ENCODE data around the gene CLCN6.

The CLCN6 gene

DNA sequence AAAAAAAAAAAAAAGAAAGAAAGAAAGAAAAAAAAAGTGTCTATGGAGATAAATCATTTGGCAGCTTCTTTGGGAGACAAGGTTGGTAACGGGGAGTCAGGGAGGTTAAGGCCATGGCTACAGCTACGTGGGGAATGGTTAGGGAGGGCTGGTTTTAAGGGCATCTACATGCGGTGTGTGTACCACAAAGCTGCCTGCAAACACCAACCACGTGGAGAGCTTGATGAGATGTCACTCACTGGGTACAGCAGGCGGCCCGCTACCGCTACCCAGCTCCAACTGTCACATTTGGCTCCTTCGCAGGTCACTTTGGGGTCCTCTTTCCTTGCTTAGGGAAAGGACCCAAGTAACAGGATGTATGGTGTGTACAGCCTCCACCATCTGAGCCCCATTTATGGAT, 48.5 kb downstream of the CLCN6 start:
- no peak for DNase-seq (ENCODE audit: low spot score)

DNA sequence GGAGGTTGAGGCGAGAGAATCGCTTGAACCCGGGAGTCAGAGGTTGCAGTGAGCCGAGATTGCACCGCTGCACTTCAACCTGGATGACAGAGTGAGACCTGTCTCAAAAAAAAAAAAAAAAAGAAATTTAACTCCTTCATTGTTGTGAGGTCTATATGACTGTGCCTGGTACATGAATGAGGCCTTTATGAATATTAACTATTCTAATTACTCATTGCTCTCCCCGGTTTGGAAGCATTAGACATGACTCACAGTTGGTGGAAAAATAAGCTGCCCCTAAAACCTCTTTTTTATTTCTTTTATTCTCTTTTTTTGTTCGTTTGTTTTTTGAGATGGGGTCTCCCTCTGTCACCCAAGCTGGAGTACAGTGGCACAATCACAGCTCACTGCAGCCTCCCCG, 49.4 kb downstream of the CLCN6 start:
- DNase-seq (ENCODE audit: low spot score): no peak

GRCh38 chr1:11856698-11857097, 50.7 kb downstream of the CLCN6 start:
- DNase-seq (ENCODE audit: low spot score): no peak

- no peak for DNase-seq (ENCODE audit: low spot score)
These were observed 51.3 kb downstream of the CLCN6 start for GRCh38 chr1:11857164-11857851.

- no peak for DNase-seq (ENCODE audit: low spot score)
These were observed 52.2 kb downstream of the CLCN6 start for GRCh38 chr1:11858158-11858557.

DNA sequence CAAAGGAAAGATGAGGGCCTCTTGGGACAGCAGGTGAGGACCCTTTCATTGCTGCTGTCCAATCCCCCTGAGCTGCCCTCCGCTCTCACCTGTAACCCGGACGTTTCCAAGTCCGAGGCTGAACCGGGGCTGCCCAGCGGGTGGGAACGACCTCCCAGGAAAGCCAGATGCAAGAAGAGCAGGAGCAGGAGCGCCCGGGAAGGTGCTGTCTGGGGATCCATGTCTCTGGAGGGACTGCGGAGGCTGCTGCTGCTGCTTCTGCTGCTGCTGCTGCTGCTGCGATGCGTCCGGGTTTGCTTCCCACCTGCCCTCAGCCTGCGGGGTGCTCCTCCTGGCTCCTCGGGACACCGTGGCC, 52.6 kb downstream of the CLCN6 start, which contains the start of gene NPPB:
Gene NPPB, minus strand, starts transcription at position 333 of the 355 bp plus-strand sequence. Its CDS starts 112 bp downstream, at position 221.
- DNase-seq (ENCODE audit: low spot score): no peak

- DNase-seq (ENCODE audit: low spot score): peak; percentile 86
These were observed 53.2 kb downstream of the CLCN6 start for GRCh38 chr1:11858968-11859871.

DNA sequence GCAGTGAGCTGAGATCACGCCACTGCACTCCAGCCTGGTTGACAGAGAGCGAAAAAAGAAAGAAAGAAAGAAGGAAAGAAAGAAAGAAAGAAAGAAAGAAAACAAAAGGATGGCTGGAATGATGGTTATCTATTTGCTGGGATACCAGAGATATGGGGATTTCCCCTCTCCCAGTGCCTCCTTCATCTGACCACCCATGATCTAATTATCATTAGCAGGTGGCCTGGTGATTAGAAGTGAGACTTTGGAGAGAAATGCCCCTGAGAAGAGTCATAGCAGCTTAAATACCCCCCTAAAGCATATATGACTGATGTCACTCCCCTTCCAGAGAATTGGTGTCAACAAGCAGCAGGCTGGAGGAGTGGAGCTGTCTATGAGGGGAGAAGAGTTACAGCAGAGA, 54.1 kb downstream of the CLCN6 start:
- no peak for DNase-seq (ENCODE audit: low spot score)

DNA sequence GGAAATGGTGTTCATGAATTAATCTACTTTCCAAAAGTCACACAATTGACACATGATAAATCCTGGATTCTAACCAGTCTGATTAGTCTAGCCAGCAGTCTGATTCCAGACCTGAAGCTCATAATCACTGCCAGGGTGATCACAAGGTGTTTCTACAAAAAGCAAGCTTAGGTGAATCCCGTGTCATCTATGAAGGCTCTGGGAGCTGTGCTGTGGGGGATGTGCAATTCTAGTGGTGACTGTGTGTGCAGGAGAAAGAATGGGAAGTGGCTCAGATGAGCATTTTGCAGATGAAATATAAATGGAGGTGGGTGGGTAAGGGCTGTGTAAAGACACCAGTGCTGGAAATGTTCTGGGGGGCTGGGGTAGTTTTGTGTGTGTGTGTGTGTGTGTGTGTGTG, 54.6 kb downstream of the CLCN6 start:
- no peak for DNase-seq (ENCODE audit: low spot score)

GRCh38 chr1:11862890-11863289, 56.9 kb downstream of the CLCN6 start:
- DNase-seq (ENCODE audit: low spot score): no peak

GRCh38 chr1:11868331-11868980, 62.5 kb downstream of the CLCN6 start:
- DNase-seq (ENCODE audit: low spot score): no peak

DNA sequence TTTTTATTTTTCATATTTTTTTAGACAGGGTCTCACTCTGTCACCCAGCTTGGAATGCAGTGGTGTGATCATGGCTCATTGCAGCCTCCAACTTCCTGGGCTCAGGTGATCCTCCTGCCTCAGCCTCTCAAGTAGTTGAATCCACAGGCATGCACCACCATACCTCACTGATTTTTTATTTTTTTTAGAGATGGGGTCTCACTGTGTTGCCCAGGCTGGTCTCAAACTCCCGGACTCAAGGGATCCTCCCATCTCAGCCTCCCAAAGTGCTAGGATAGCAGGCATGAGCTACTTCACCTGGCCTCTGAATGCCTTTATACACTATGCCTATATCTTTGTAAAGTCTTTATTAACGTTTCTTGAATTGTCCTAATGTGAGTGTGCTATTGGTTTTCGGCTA, 63.1 kb downstream of the CLCN6 start:
- no peak for DNase-seq (ENCODE audit: low spot score)

DNA sequence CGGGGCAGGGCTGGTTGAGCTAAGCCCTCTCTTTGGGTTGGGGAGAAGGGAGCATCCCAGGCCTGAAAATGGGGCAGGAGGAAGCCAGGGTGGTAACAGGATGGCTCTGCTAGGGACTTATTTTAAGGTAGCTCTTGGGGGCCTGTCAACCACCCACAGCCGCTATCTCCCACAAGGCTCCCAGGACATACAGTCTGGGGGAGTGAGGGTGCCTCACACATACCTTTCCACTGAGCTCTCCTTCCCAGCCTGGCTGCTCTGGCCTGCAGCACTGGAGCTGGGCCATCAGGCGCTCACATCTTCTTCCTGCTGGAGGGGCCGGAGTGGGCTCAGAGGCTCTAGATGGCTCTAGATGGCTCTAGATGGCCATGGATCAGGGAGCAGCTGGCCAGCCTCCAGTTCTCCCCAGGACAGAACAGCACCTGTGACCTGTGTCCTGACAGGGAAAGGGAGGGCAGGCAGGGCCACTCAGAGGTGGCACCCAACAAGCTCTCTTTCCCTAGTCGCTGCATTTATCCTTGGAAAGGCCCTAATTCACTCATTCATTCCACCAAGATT, 63.7 kb downstream of the CLCN6 start:
- DNase-seq (ENCODE audit: low spot score): no peak

DNA sequence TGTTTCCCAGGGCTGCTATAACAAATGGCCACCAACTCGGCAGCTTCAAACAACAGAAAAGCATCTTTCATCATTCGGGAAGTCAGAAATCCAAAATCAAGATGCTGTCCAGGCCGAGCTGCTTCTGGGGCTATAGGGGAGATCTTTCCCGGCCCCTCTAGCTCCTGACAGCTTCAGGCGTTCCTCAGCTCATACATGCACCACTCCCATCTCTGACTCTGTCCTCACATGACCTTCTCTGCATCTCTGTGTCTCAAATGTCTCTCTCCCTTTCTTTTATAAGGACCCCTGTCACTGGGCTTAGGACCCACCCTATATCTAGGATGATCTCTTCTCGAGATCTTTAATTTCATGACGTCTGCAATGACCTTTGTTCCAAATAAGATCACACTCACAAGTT, 66.6 kb downstream of the CLCN6 start:
- DNase-seq (ENCODE audit: low spot score): no peak

GRCh38 chr1:11873395-11874257, 67.6 kb downstream of the CLCN6 start:
- DNase-seq (ENCODE audit: low spot score): no peak

GRCh38 chr1:11874258-11874562, 68.2 kb downstream of the CLCN6 start:
- no peak for DNase-seq (ENCODE audit: low spot score)

- DNase-seq (ENCODE audit: low spot score): no peak
These were observed 68.6 kb downstream of the CLCN6 start for GRCh38 chr1:11874624-11875023.

DNA sequence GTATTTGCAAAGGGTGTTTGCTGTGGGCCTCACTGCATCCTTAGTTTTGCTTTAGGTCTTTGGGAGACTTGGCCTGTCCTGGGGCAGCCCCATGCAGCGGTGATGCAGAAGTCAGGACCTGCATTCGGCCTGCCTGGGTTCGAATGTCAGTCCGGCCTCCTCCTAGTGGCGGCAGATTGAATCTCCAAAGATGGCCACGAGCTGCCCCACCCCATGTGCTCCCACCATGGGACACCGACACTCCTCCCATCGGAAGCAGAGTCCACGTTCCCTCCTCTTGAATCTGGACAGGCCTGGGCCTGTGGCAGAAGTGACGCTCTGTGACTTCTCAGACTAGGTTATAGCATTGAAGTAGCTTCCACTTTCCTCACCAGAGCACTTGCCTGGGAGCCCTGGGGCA, 69.1 kb downstream of the CLCN6 start:
- DNase-seq (ENCODE audit: low spot score): no peak

- DNase-seq (ENCODE audit: low spot score): no peak
These were observed 71.1 kb downstream of the CLCN6 start for GRCh38 chr1:11877074-11877473.

- DNase-seq (ENCODE audit: low spot score): no peak
These were observed 72.3 kb downstream of the CLCN6 start for GRCh38 chr1:11878081-11878890.

DNA sequence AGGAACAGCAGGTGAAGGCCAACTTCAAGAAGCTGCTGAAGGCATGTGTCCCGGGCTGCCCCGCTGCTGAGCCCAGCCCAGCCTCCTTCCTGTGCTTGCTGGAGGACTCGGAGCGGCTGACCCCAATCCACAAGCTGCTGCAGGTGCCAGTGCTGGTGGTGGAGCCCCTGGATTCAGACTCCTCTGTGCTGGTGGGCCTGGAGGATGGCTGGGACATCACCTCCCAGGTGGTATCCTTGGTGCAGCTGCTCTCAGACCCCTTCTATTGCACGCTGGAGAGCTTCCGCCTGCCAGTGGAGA, 72.8 kb downstream of the CLCN6 start:
- no peak for DNase-seq (ENCODE audit: low spot score)
